Rectal smooth muscle tissue (tissue), 1 donor: ENCODE data around the gene ROS1.

Experiments used
- H3K27ac ChIP-seq: one replicate; pipeline ENCODE4 v1.7.0; 2013; ENCODE audit warnings: low read depth, low read length, inconsistent platforms
- H3K27me3 ChIP-seq: one replicate; pipeline ENCODE4 v1.7.0; 2013; ENCODE audit warnings: low read length; ENCODE audit not compliant: control insufficient read depth, insufficient read depth
- H3K36me3 ChIP-seq: one replicate; pipeline ENCODE4 v1.7.0; 2013; ENCODE audit warnings: low read length; ENCODE audit not compliant: control insufficient read depth, insufficient read depth
- H3K4me1 ChIP-seq: one replicate; pipeline ENCODE4 v1.7.0; 2013; ENCODE audit warnings: low read length; ENCODE audit not compliant: control insufficient read depth, insufficient read depth
- H3K4me3 ChIP-seq: one replicate; pipeline ENCODE4 v1.7.0; 2013; ENCODE audit warnings: low read length
- H3K9ac ChIP-seq: one replicate; pipeline ENCODE4 v1.7.0; 2013; ENCODE audit warnings: low read length

The ROS1 gene

GRCh38 chr6:117354671-117355070, 71.1 kb downstream of the ROS1 start:
- no peak overlapping the region for H3K9ac ChIP-seq
- H3K36me3 ChIP-seq = no peaks in the 10 kb centered on the region
- H3K27ac ChIP-seq = no peak overlapping the region
- no peaks in the 10 kb centered on the region for H3K4me1 ChIP-seq
- H3K4me3 ChIP-seq = no peak overlapping the region
- H3K27me3 ChIP-seq = no peaks in the 10 kb centered on the region

- Histone ChIP-seq H3K36me3 (no peaks in the 10 kb centered on the region), H3K4me1 (no peaks in the 10 kb centered on the region), H3K4me3 (no peak overlapping the region), H3K27ac (no peak overlapping the region), H3K9ac (no peak overlapping the region), H3K27me3 (no peaks in the 10 kb centered on the region)
Observed at GRCh38 chr6:117352466-117353081, 73.2 kb downstream of the ROS1 start.

- H3K27ac ChIP-seq = no peak overlapping the region
- H3K4me3 ChIP-seq = no peak overlapping the region
- no peaks in the 10 kb centered on the region for H3K4me1 ChIP-seq
- H3K36me3 ChIP-seq = no peaks in the 10 kb centered on the region
- no peaks in the 10 kb centered on the region for H3K27me3 ChIP-seq
- H3K9ac ChIP-seq = no peak overlapping the region
Observed at GRCh38 chr6:117351521-117351920, 74.2 kb downstream of the ROS1 start.

- Histone ChIP-seq H3K4me3 (no peak overlapping the region), H3K27me3 (no peaks in the 10 kb centered on the region), H3K4me1 (no peaks in the 10 kb centered on the region), H3K36me3 (no peaks in the 10 kb centered on the region), H3K9ac (no peak overlapping the region), H3K27ac (no peak overlapping the region)
Observed at GRCh38 chr6:117346142-117346930, 79.4 kb downstream of the ROS1 start.

- no peak overlapping the region for H3K4me3 ChIP-seq
- no peak overlapping the region for H3K9ac ChIP-seq
- no peaks in the 10 kb centered on the region for H3K36me3 ChIP-seq
- no peak overlapping the region for H3K27ac ChIP-seq
- no peaks in the 10 kb centered on the region for H3K4me1 ChIP-seq
- H3K27me3 ChIP-seq = no peaks in the 10 kb centered on the region
Observed at GRCh38 chr6:117345292-117345610, 80.5 kb downstream of the ROS1 start.

- no peak overlapping the region for H3K9ac ChIP-seq
- H3K27ac ChIP-seq = no peak overlapping the region
- H3K4me1 ChIP-seq = no peaks in the 10 kb centered on the region
- H3K4me3 ChIP-seq = no peak overlapping the region
- no peaks in the 10 kb centered on the region for H3K36me3 ChIP-seq
- H3K27me3 ChIP-seq = no peaks in the 10 kb centered on the region
Observed at GRCh38 chr6:117344444-117345291, 81.1 kb downstream of the ROS1 start.

- Histone ChIP-seq H3K27me3 (no peaks in the 10 kb centered on the region), H3K36me3 (no peaks in the 10 kb centered on the region), H3K4me3 (no peak overlapping the region), H3K27ac (no peak overlapping the region), H3K4me1 (no peaks in the 10 kb centered on the region), H3K9ac (no peak overlapping the region)
Observed at GRCh38 chr6:117338567-117338966, 87.2 kb downstream of the ROS1 start.

- Histone ChIP-seq H3K27ac (no peak overlapping the region), H3K27me3 (no peaks in the 10 kb centered on the region), H3K4me1 (no peaks in the 10 kb centered on the region), H3K9ac (no peak overlapping the region), H3K36me3 (no peaks in the 10 kb centered on the region), H3K4me3 (no peak overlapping the region)
Observed at GRCh38 chr6:117329926-117330325, 95.8 kb downstream of the ROS1 start.

GRCh38 chr6:117328500-117328899, 97.2 kb downstream of the ROS1 start:
- Histone ChIP-seq H3K4me3 (no peak overlapping the region), H3K27me3 (no peaks in the 10 kb centered on the region), H3K36me3 (no peaks in the 10 kb centered on the region), H3K27ac (no peak overlapping the region), H3K4me1 (no peaks in the 10 kb centered on the region), H3K9ac (no peak overlapping the region)

GRCh38 chr6:117328005-117328389, 97.7 kb downstream of the ROS1 start:
- H3K4me1 ChIP-seq = no peaks in the 10 kb centered on the region
- no peaks in the 10 kb centered on the region for H3K36me3 ChIP-seq
- H3K27me3 ChIP-seq = no peaks in the 10 kb centered on the region
- H3K9ac ChIP-seq = no peak overlapping the region
- no peak overlapping the region for H3K4me3 ChIP-seq
- H3K27ac ChIP-seq = no peak overlapping the region

GRCh38 chr6:117327149-117328004, 98.4 kb downstream of the ROS1 start:
- Histone ChIP-seq H3K4me1 (no peaks in the 10 kb centered on the region), H3K27ac (no peak overlapping the region), H3K36me3 (no peaks in the 10 kb centered on the region), H3K27me3 (no peaks in the 10 kb centered on the region), H3K4me3 (no peak overlapping the region), H3K9ac (no peak overlapping the region)

GRCh38 chr6:117326396-117326795, 99.3 kb downstream of the ROS1 start:
- Histone ChIP-seq H3K9ac (no peak overlapping the region), H3K27ac (no peak overlapping the region), H3K36me3 (no peaks in the 10 kb centered on the region), H3K4me1 (no peaks in the 10 kb centered on the region), H3K27me3 (no peaks in the 10 kb centered on the region), H3K4me3 (no peak overlapping the region)
